ENCODE measurements around the gene TRIM3.
A peak's percentile ranks its signal among the peaks of the same experiment; 100 is the strongest.

Gene TRIM3

DNA sequence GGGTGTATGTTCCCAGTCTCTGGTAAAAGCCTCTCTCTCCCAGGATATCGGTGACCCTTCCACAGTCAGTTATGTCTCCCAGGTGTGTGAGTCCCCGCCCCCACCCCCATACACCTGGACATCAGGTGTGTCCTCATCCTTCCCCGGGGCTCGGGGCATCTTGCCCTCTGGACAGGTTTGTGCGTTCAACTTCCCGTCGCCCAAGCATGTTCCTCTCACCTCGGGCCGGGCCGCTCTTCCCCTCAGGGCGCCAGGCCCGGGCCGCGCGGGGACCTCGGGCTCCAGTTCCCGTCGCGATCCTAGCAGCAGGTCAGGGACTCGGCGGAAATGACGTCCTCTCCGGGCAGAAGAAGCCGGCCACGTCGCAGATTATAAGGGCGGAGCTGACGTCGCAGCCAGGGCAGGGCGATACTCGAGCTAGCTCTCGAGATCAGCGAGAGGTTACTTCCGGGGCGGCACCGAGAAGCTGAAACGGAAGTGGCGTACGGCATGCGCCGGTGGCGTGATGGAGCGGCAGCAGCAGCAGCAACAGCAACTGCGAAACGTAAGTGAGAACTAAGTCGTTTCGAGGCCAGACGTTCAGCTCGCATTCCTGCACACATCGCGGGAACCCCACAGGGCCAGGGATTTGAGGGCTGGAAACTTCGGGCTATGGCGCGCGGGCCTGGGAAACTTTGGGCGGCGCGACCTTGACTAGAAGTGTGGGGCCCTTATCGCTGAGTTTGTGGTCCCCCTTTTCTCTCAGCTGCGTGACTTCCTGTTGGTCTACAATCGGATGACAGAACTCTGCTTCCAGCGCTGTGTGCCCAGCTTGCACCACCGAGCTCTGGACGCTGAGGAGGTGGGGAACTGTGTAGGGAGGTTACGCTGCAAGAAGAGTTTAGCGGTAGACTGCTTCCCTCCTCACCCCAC lies 7.5 kb upstream of the TRIM3 start, which contains the start of the genes ARFIP2 and TIMM10B:
Gene ARFIP2 (minus strand): TSS at position 320 of the 912 bp plus-strand sequence. CDS start 910 bp downstream, outside the sequence.
Gene TIMM10B (plus strand): TSS at position 490 of the 912 bp plus-strand sequence. CDS start 16 bp downstream, at position 506.
- Histone ChIP-seq H3K4me1 (ENCODE audit: control insufficient read depth, insufficient read depth, low read length) (no peaks in the 10 kb centered on the region), H3K36me3 (ENCODE audit: control insufficient read depth, insufficient read depth, low read length) (peaks cover 22% of the 10 kb centered on the region; the same call in 1 of the 2 replicates), H3K27ac (ENCODE audit: low read length) (no peak within 1 kb of the TSS), H3K4me3 (ENCODE audit: low read length) (peak within 1 kb of the TSS; percentile 60), H3K27me3 (ENCODE audit: control insufficient read depth, insufficient read depth, low read length) (no peaks in the 10 kb centered on the region), H3K9me3 (ENCODE audit: control insufficient read depth, insufficient read depth, low read length) (no peaks in the 10 kb centered on the region)
- no CpG with 5 or more reads among the region's 66 CpGs for WGBS (ENCODE audit: insufficient coverage, insufficient read length)
- peak; percentile 95 for DNase-seq (ENCODE audit: low read depth, low spot score)

DNA sequence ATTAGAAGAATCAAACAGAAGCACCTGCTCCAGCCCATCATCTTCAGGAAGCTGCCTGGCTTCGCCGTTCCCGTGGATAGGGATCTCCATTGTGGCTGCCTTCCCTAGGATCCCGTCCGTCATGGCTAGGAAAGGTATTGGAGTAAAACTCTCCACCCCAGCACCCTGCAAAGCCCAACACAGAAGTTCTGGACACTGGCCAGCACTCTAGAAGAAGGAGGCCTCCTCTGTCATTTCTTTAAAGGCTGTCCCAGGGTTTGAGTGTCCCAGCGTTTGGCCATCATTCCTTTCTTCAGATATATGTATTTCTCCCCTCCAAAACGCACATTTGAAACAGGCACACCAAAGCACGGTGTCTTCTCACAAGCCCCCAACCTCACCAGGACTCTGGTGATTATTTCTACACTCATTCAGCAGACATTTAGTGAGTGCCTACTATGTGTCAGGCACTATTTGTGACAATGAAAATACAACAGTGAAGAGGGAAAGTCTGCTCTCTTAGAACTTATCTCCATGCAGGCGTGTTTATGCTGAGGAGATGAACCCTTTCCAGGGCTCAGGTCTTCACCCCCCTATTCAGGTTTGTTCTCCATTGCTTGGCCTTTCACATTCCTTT lies 6.7 kb upstream of the TRIM3 start:
- DNase-seq (ENCODE audit: low read depth, low spot score) = no peak
- H3K27ac ChIP-seq (ENCODE audit: low read length) = no peak overlapping the region
- no peaks in the 10 kb centered on the region for H3K4me1 ChIP-seq (ENCODE audit: control insufficient read depth, insufficient read depth, low read length)
- H3K27me3 ChIP-seq (ENCODE audit: control insufficient read depth, insufficient read depth, low read length) = no peaks in the 10 kb centered on the region
- H3K36me3 ChIP-seq (ENCODE audit: control insufficient read depth, insufficient read depth, low read length) = peaks cover 22% of the 10 kb centered on the region; the same call in 1 of the 2 replicates
- peak overlapping the region; percentile 60; the same call in 1 of the 2 replicates for H3K4me3 ChIP-seq (ENCODE audit: low read length)
- WGBS (ENCODE audit: insufficient coverage, insufficient read length) = no CpG with 5 or more reads among the region's 9 CpGs
- no peaks in the 10 kb centered on the region for H3K9me3 ChIP-seq (ENCODE audit: control insufficient read depth, insufficient read depth, low read length)

DNA sequence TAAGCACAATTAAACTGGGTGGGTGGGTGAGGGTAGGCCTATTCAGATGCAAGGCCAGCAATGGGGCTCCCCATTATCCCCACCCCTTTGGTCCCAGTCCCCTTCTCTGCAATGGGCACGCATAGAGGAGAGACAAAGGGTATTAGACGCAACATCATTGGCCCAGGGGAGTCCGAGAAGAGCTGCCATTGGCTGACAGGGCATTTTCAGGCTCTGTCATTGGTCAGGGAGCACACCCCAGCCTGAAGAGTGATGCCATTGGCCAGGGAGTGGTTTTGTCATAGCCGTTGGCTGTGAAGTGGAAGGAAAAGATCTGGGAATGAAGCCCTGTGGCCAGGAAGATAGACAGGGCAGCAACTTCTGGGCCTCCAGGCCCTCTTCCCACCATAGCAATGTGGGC lies 2.8 kb upstream of the TRIM3 start:
- Histone ChIP-seq H3K36me3 (ENCODE audit: control insufficient read depth, insufficient read depth, low read length) (peaks cover 14% of the 10 kb centered on the region; the same call in 1 of the 2 replicates), H3K27ac (ENCODE audit: low read length) (no peak overlapping the region), H3K4me1 (ENCODE audit: control insufficient read depth, insufficient read depth, low read length) (no peaks in the 10 kb centered on the region), H3K9me3 (ENCODE audit: control insufficient read depth, insufficient read depth, low read length) (no peaks in the 10 kb centered on the region), H3K4me3 (ENCODE audit: low read length) (no peak overlapping the region), H3K27me3 (ENCODE audit: control insufficient read depth, insufficient read depth, low read length) (no peaks in the 10 kb centered on the region)
- WGBS (ENCODE audit: insufficient coverage, insufficient read length) = no CpG with 5 or more reads among the region's 4 CpGs
- DNase-seq (ENCODE audit: low read depth, low spot score) = no peak

DNA sequence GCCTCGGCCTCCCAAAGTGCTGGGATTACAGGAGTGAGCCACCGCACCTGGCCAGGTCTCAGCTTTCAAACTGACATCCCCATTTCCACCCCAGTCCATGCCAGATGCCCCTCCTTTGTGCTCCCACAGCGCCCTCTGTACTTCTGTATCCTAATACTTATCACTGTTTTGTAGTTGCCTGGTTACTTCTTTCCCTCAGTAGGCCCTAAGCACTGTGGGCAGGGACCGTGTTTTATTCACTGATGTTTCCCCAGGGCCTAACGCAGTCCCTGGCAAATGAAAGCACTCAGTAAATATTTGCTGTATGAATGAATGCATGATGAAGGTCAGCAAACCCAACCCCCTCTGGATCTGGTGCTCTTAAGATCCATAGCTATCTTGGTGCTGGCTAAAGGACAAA lies 2.2 kb upstream of the TRIM3 start:
- no peak for DNase-seq (ENCODE audit: low read depth, low spot score)
- Histone ChIP-seq H3K4me1 (ENCODE audit: control insufficient read depth, insufficient read depth, low read length) (no peaks in the 10 kb centered on the region), H3K9me3 (ENCODE audit: control insufficient read depth, insufficient read depth, low read length) (no peaks in the 10 kb centered on the region), H3K27ac (ENCODE audit: low read length) (no peak overlapping the region), H3K27me3 (ENCODE audit: control insufficient read depth, insufficient read depth, low read length) (no peaks in the 10 kb centered on the region), H3K4me3 (ENCODE audit: low read length) (no peak overlapping the region), H3K36me3 (ENCODE audit: control insufficient read depth, insufficient read depth, low read length) (peaks cover 14% of the 10 kb centered on the region; the same call in 1 of the 2 replicates)
- WGBS (ENCODE audit: insufficient coverage, insufficient read length) = no CpG with 5 or more reads among the region's 5 CpGs

DNA sequence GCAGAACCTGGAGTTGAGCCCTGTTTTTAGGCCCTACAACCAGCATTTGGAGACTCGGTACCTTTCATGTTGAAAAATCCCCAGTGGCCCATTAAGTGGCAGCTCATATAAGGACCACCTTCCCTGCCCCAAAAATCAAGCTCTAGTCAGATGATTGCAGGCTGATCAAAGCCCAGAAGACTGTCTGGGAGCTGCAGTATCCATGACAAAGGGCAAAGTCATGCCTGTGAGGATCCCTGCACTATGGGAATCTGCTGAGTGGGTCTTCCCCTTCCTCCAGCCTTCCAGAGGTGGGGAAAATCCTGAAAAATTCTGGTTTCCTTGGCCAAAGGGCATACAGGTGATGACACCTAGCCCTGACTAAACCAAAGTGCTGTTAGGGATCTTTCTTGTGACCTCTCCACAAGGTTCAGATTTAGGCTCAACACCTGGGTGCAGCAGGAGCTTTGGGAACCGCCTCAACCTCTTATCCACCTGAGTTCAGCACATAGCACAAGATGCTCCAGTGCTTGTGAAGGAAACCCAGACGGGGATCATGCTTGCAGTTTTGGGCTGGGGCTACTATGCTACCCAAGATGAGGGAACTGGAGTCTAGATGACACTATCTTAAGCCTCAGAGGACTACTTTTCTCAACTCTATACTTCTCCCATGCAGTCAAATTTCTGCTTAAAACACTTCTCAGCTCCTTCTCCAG lies 1.2 kb upstream of the TRIM3 start:
- Histone ChIP-seq H3K27ac (ENCODE audit: low read length) (no peak overlapping the region), H3K4me3 (ENCODE audit: low read length) (no peak overlapping the region), H3K36me3 (ENCODE audit: control insufficient read depth, insufficient read depth, low read length) (peaks cover 14% of the 10 kb centered on the region; the same call in 1 of the 2 replicates), H3K9me3 (ENCODE audit: control insufficient read depth, insufficient read depth, low read length) (no peaks in the 10 kb centered on the region), H3K4me1 (ENCODE audit: control insufficient read depth, insufficient read depth, low read length) (no peaks in the 10 kb centered on the region), H3K27me3 (ENCODE audit: control insufficient read depth, insufficient read depth, low read length) (no peaks in the 10 kb centered on the region)
- WGBS (ENCODE audit: insufficient coverage, insufficient read length) = no CpG with 5 or more reads among the region's 3 CpGs
- DNase-seq (ENCODE audit: low read depth, low spot score) = no peak

DNA sequence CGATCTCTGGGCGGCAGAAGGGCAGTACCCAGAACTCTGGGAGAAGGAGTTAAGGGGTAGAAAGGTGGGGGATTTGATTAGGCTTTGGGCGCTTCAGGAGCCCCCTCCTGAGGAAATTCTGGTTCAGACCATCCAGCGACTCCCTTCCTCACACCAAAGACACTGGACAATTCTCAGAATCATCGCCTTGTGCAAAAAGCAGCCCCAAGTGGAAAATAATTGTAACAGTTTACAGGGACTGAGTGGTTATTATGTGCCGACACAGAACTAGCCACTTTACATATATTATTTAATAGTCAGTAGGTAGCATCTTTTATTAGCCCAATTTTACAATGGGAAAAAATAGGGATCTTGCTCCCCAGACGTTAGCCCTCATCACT lies 662 bp upstream of the TRIM3 start:
- Histone ChIP-seq H3K9me3 (ENCODE audit: control insufficient read depth, insufficient read depth, low read length) (no peaks in the 10 kb centered on the region), H3K4me1 (ENCODE audit: control insufficient read depth, insufficient read depth, low read length) (no peaks in the 10 kb centered on the region; the same call in 1 of the 2 replicates), H3K27me3 (ENCODE audit: control insufficient read depth, insufficient read depth, low read length) (no peaks in the 10 kb centered on the region), H3K27ac (ENCODE audit: low read length) (no peak overlapping the region), H3K36me3 (ENCODE audit: control insufficient read depth, insufficient read depth, low read length) (peaks cover 14% of the 10 kb centered on the region; the same call in 1 of the 2 replicates), H3K4me3 (ENCODE audit: low read length) (peak overlapping the region; percentile 52; the same call in 1 of the 2 replicates)
- DNase-seq (ENCODE audit: low read depth, low spot score) = no peak
- WGBS (ENCODE audit: insufficient coverage, insufficient read length) = no CpG with 5 or more reads among the region's 7 CpGs

DNA sequence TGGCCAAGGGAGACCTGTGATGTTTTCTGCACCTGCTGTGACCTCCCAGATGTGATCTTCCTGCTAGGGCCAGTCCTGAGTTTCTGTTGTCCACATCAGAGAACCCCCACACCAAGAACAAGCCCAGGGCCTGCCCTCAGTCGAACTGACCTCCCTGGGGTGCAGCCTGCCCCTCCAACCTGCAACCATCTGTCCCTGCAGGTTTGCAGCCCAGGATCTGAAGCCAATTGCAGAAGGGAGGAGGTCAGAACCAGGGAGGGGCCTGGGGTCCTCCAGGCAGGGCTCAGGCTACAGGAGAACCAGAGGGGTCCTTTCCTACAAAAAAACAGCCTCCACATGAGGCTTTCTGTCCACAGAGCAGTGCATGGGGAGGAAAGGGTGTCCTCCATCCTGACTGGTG lies 807 bp downstream of the TRIM3 start:
- Histone ChIP-seq H3K36me3 (ENCODE audit: control insufficient read depth, insufficient read depth, low read length) (peaks cover 6% of the 10 kb centered on the region; the same call in 1 of the 2 replicates), H3K27ac (ENCODE audit: low read length) (no peak overlapping the region), H3K4me3 (ENCODE audit: low read length) (no peak overlapping the region), H3K4me1 (ENCODE audit: control insufficient read depth, insufficient read depth, low read length) (peaks cover 2% of the 10 kb centered on the region; the same call in 1 of the 2 replicates), H3K27me3 (ENCODE audit: control insufficient read depth, insufficient read depth, low read length) (no peaks in the 10 kb centered on the region), H3K9me3 (ENCODE audit: control insufficient read depth, insufficient read depth, low read length) (no peaks in the 10 kb centered on the region)
- no peak for DNase-seq (ENCODE audit: low read depth, low spot score)
- WGBS (ENCODE audit: insufficient coverage, insufficient read length) = no CpG with 5 or more reads among the region's 1 CpG

DNA sequence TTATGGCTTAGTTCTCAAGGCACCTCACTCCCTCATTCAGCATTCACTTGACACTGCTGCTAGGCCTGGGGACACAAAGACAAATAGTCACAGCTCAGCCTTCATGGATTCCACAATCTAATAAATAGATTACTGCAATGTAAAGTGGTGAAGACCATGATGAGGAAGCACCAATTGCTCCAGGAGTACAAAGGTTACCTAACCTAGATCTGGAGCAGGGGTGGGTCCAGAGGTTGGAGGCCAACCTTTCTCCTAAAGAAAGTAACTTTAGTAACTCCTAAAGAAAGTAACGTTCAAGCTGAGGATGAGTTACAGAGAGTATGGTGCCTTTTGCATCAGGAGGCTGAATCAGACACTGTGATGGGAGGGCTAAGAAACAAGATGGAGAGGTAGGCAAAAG lies 4.1 kb downstream of the TRIM3 start:
- WGBS (ENCODE audit: insufficient coverage, insufficient read length) = no CpG with 5 or more reads among the region's 1 CpG
- no peak overlapping the region for H3K27ac ChIP-seq (ENCODE audit: low read length)

GRCh38 chr11:6468712-6469495 lies 4.8 kb downstream of the TRIM3 start:
- no peaks in the 10 kb centered on the region for H3K9me3 ChIP-seq (ENCODE audit: control insufficient read depth, insufficient read depth, low read length)
- DNase-seq (ENCODE audit: low read depth, low spot score) = peak; percentile 99
- H3K4me1 ChIP-seq (ENCODE audit: control insufficient read depth, insufficient read depth, low read length) = peaks cover 2% of the 10 kb centered on the region; the same call in 1 of the 2 replicates
- no peak overlapping the region for H3K27ac ChIP-seq (ENCODE audit: low read length)
- no peaks in the 10 kb centered on the region for H3K27me3 ChIP-seq (ENCODE audit: control insufficient read depth, insufficient read depth, low read length)
- H3K36me3 ChIP-seq (ENCODE audit: control insufficient read depth, insufficient read depth, low read length) = no peaks in the 10 kb centered on the region
- H3K4me3 ChIP-seq (ENCODE audit: low read length) = no peak overlapping the region
- no CpG with 5 or more reads among the region's 6 CpGs for WGBS (ENCODE audit: insufficient coverage, insufficient read length)

More for the DNA sequence above, 4.1 kb downstream of the TRIM3 start:
- DNase-seq (ENCODE audit: low read depth, low spot score) = no peak
- no peaks in the 10 kb centered on the region for H3K36me3 ChIP-seq (ENCODE audit: control insufficient read depth, insufficient read depth, low read length)
- H3K27me3 ChIP-seq (ENCODE audit: control insufficient read depth, insufficient read depth, low read length) = no peaks in the 10 kb centered on the region
- no peak overlapping the region for H3K4me3 ChIP-seq (ENCODE audit: low read length)
- H3K9me3 ChIP-seq (ENCODE audit: control insufficient read depth, insufficient read depth, low read length) = no peaks in the 10 kb centered on the region
- H3K4me1 ChIP-seq (ENCODE audit: control insufficient read depth, insufficient read depth, low read length) = peaks cover 2% of the 10 kb centered on the region; the same call in 1 of the 2 replicates

Measured in iPS DF 6.9 (cell line).